SK-N-MC (cell line): ENCODE data around the gene EVC2.

ENCODE experiments used
- EZH2 ChIP-seq: fragments of 200-600 bp; sonication (generic); IDR thresholded peaks from one replicate; pipeline ENCODE4 v1.6.1; 2017; ENCODE audit warnings: antibody characterized with exemption
- POLR2AphosphoS5 ChIP-seq: IDR thresholded peaks from 2 replicates; pipeline ENCODE4 v1.6.1; 2012; ENCODE audit warnings: mild to moderate bottlenecking, low read depth, low read length, borderline replicate concordance

- TF ChIP-seq POLR2AphosphoS5 (no peak), EZH2 (no peak)
These were observed 14.5 kb downstream of the EVC2 start for GRCh38 chr4:5693871-5694270.
